Fibroblast of the conjunctiva (primary cell): ENCODE results near the gene FAT3.

ENCODE experiments used
- DNase-seq: peaks from one replicate; pipeline ENCODE4 v3.0.0-alpha.2; 2010; ENCODE audit warnings: low read depth

Gene FAT3

DNA sequence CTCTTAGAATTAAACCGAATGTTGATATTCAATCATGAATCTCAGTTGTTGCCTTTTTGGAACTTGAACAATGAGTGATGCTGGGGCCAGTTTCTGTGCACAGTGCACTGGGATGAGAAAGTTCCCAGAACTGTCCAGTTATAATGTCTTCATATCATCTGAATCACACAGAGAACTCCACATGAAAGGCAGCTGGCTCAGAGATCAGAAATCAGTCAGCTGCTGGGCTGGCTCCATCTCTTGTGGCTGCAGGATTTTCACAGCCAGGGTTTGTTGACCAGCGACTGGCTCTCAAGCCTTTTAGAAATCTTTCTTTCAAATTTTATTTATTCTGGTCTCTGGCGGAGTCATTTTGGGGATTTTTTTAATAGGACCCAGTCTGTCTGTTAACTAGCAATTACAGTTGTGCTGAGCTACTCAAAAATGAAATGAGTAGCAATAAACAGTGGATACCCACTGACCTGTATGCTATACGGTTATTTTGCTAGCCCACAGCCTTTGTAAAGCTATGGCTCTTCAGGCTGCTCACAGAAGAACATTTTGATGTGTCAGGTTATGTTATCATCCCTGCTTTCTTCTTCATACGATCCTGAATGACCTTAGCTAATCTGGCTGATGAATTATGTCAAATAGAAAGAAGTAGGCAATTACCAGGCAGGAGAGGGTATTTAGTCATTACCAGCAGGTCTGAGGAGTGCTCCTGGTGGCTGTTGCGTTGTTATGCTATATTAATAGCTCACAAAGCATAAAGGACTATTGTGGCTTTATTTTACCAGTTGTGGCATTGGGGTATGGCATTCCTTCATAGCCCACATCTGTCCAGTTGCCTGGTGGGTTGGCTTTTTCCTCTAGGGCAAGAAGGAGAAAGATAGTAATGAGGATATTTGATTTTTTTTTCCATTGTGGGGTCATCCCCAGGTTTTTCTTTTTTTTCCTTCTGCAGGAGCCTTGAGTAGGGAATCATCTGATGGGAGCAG, 3.6 kb downstream of the FAT3 start:
- no peak for DNase-seq

DNA sequence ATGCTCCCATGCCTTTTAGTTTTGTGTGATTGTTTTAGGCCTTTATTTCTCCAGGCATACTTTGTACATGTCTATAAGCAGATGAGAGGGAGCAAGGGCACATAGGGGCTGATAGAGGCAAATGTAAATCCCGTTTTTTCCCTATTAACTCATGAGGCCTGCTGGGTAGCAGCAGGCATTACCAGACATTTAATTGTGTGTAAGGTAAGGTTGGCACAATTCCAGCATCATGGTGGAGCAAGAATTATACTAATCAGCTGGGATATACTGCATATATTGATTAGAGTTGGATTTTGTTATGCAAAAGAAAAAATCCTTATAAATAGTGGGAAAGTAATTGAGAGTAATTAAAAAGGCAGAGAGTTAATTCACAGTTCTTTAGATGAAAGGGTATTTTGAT, 12.2 kb downstream of the FAT3 start:
- DNase-seq = no peak

DNA sequence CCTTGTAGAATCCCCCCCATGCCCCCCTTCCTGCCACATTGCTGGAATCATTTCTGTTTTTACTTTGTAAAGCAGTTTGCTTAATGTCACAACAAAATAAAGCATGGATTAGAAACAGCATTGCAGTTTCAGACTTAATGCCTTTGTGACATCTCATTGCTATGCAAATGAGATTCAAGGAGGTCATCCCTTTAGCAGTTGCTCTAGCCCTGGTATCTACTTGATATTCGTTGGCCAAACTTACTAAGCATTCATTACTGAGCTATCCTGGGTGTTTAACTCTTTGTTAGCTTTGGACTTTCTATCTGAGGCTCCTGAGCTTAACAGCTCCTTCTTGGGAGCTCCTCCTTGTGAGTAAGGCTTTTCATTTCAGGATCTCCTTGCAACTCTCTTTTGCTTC, 16.3 kb downstream of the FAT3 start:
- no peak for DNase-seq

DNA sequence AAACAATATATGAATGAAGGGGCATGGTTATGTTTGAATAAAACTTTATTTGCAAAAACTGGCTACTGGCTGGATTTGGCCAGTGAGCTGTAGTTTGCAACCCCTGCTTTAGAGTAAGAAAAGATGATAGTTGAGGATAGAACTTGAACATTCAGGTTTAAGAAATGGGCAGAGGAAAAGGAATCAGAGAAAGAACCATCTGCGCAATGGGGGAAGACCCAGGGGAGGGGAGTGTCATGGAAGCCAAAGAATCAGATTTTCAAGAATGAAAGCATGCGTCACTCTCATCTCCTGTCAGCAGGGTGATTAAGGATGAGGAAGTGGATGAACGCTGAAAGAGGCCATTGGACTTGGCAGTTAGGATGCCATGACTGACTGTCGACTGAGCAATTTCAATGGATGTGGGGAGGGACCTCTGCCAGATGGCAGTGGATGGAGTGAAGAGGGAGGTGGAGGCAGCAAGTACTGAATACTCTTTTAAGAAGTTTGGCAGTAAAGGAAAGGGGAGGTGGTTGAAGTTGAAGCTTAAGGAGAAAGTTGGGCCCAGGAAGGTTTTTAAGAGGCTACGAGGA, 21.2 kb downstream of the FAT3 start:
- DNase-seq = no peak

DNA sequence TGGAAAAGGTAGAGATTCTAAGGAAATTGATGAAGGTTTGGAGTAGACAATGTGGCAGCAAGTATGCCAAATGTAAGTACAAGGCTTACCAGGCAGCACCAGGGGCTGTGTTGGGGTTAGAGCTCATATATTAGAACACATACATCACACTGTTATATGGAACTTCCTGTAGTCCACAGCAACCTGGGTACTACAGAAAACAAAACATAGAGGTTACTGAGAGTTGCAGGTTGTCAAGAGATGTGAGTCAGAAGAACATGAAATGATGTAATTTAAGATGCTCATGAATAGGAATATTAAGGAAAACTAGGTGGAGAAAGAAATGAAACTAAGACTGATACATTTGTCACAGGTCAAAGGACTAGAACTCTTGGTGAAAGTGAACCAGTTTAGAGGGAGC, 22.0 kb downstream of the FAT3 start:
- DNase-seq = no peak

DNA sequence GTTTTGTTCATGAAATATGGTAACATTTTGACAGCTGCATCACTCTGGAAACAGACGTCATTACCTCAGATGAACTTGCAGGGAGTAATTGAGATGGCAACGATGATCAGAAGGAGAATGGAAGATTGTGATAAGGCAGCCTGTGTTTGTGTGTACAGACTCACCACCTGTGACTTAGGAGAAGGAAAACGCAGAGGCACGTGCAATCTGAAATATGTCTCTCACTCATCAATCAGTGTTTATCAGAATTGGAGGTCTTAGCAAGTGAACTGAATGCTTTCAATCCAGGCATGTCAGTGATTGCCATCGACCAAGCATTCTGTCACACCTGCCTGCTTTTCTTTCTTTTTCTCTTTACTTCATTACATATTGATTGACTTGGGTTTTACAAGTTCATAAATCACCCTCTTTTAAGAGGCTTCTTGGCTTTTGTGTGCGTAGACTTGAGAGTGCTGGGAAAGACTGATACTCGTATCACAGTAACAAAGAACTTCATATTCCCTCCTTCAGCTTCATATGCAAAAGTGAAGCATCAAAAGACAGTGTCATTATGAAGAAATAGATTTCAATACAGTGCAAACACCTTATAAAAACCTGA, 24.6 kb downstream of the FAT3 start:
- DNase-seq = no peak

DNA sequence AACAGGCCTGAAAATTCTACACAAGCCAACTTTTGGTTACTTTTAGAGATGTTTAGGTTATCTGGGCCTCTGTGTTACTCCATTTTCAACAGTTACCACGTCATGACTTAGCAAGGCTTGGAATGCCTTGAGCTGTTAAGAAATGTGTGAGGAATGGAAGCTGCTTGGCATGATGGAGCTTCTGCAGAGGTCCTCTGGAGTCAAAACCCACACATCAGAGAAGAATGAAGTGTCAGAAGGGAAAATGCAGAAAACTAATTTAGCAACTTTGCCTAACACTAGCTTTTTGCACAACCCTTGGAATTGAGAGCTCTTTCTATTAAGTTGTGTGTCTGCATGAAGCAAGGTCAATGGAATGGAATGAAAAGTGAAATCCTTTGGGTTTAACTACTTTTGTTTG, 27.4 kb downstream of the FAT3 start:
- no peak for DNase-seq

DNA sequence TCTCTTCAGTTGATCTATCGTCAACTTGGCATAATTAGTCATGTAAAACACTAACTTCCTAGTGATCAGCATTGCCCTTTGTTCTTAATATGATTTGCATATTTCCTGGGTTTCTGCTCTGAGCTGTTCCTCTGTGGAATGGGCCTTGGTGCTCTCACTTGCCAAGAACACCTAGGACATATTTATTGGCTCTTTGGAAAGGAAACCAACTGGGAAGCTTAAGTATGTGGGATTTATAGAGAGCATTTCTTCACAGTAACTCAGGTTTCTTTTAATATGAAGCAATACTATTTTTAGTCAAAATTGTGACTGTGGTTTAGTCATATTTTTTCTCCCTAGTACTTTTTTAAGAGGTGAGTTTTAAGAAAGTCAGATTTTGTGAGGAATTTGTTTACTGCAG, 28.8 kb downstream of the FAT3 start:
- DNase-seq = no peak

DNA sequence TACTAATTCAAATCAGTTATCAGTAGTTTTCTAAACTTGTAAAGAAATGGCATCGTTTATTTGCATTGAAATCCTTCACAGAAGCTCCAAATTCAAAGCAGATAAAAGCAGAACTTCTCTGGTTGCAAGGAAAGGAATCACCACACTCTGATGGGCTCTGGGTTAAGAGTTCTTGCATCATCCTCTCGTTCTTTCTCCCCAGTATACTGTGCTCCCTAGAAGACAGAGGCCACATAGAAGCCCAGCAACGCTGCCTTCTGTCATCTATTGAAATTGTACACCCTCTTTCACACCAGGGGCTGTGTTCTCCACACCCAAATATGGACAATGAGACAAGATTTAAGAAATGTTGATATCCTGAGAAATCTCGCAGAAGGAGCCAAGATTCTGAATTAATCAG, 29.3 kb downstream of the FAT3 start:
- peak; percentile 33 for DNase-seq

DNA sequence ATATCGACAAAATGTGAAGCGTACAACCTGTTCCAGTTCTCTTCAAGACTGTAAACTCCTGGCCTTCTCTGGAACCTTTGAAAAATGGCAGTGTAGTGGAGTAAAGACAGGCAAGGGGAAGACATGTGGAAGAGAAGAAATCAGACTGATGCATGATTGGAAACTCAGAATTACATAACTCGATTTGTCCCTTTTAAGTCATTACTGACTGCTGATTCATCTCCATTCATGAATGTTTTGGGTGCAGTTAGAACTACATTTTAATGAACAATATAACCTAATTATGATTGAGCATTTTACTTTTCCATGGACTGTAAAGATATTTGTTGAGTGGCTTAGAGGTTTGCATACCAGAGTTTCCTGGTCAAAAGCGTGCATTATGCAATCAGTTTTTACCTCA, 32.9 kb downstream of the FAT3 start:
- no peak for DNase-seq

DNA sequence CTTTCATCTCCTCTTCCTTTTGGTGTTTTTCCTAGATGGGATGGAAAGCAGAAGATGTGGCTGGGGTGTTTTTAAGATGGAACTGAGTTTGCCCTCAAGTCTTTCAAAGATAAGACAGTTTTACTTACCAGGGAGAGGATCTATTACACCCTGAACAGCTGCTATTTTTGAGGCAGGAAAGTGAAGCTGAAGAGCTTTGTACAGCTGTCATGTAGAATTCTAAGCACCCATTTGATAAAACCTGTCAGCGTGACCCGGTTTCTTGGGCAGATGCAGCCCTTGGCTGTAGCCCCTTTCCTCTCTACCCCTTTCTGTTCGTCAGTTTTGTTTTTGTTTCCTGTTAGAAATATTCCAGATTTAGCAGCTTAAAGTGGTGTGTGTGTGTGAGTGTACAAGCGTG, 35.2 kb downstream of the FAT3 start:
- DNase-seq = no peak

DNA sequence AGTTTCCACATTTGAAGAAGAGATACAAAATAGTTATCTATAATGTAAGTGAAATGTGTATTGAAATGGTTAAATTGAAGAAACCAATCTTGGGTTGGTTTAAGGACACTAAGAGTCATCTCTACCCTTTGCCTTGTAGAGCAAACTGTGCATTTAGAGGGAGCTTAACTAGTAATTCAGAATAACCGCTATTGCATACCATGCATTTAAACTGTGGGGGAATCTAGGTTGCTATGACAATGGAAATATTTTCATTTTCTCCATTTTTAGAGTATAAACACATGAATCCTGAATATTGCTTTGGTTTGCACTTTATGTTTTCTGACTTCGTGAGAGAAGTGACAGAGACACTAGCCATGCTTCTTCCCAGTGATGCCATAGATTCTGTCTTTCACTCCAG, 39.7 kb downstream of the FAT3 start:
- DNase-seq = no peak

DNA sequence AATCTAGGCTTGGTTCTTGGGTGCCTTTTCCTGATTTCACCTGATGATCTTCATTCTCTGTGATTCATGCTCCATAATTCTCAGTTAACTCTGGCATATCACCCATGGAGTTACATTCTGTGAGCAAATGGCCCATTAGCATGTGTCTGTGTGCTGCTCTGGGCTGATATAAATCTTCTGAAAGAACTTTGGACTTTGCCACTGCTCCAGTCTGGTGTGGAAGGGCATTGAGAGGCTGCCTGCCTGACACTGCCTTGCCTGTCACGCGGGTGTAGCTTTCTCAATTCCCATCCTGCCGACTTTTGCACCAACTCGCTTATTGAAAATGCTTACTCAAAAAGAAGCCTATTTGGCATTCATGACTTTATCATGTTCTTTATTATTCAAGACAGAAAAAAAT, 42.2 kb downstream of the FAT3 start:
- DNase-seq = no peak

DNA sequence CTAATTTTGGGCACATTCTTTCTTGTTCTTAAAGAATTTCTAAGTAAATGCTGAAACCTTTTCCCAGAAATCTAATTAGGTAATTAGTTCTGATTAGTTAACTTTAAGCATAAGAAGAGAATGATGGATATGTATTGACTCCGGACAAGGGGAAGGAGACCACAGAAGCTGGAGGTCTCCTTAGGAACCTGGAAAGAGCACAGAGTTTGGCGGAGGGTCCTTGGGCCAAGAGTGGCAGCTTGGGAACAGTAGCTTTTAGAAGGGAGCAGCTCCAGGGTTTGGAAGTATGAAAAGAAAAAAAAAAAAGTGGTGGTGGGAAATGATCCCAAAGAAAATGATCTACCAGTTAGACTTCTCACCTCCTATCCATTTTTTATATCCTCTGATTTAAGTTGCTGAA, 42.7 kb downstream of the FAT3 start:
- DNase-seq = no peak

DNA sequence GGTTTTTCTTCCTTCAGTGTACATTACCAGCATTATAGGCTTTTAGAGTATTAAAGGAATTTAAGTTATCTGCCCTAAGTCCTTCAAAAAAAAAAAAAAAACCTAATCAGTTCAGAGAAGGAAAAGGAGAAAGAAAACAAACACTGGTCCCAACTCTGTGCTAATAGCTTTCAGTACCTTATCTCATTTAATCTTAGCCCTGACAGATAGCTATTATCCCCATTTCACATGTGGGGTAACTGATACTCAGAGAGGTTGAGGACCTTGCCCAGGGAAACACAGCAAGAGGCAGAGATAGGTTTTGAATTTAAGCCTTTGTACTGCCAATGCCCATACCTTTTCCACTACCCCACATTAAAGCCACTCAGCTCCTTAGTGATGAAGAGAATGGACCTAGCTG, 43.4 kb downstream of the FAT3 start:
- DNase-seq = no peak

DNA sequence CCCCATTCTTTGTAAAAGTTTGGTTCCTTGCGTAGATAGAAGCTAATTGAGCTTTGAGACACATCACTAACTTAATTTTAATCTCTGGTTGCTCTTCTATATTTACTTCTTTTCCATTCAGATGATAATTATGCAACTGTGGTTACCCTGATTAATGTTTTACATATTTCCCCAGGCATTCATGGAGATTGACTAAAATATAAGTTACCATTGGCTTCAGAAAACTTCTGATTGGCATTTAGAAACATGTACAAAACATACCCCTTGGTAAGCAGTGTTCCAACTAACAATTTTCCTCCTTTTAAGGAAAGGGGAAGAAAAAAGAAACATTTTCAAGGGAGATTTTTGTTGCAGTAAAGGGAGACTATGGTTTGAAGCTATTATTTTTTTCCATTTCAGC, 43.9 kb downstream of the FAT3 start:
- DNase-seq = no peak

DNA sequence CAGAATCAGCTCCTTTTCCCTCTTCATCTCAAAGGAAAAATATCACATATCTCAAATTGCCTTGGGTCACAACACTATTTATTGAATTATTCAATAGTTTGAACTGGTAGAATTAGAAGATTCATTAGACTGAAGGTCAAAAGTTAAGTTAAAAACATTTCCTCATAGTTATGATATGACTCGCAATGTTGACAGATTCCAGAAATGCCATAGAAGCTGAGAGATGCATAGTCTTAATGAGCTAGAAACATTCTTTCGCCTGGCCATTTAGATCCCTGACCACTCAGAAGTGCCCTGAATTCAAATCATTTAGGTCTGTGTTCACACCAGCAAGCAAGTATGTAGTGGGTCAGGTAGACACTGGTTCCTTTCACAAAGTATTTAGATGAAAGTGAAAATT, 44.4 kb downstream of the FAT3 start:
- peak; percentile 8 for DNase-seq

DNA sequence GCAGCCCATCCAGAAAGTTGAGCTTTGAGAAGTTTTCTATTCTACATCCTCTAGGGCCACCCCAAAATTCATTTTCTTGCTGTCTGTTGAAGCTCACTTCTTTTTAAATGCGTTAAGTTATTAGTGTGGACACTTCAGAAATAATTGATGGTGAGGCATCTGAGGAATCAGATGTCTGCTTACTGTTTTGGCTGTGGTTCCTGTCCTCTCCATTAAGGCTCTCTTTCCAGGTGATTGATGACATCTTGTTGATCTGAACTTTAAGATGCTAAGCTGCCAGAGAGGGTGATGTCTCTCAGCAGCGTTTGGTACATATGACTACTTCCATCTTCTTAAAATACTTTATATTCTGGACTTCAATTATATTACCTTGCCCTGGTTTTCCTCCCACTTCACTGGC, 45.2 kb downstream of the FAT3 start:
- no peak for DNase-seq

DNA sequence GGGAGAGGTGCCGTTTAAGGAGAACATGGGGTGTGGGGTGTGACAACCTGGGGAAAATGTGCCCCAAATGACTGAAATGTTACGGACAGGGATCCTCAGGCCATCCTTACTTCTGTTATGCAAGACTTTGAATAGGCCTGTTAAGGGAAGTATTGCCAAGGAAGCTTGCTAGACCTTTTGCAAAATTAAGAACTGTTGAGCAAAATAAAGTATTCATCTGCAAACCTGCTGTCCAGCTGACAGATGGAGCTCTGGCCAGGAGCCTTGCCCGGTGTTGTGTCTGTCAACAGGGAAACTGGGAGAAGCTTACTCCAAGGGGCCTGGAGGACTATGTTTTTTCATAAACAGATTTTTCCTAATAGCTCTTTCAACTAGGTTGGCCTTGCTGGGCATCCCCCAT, 48.0 kb downstream of the FAT3 start:
- no peak for DNase-seq
